HG03575 (cell line): ENCODE results near the gene RCC2.
"Not testable (repeated sequence)": the region's sequence is repeated elsewhere in the genome, so short reads cannot be mapped to it uniquely, and the experiment has no call there.

Experiments
- ATAC-seq: cut with Tn5 transposase; IDR thresholded peaks from one replicate; pipeline ENCODE4 v1.9.1; 2021; ENCODE audit not compliant: unreplicated experiment, insufficient number of reproducible peaks, low FRiP score; ENCODE audit errors: extremely low read depth

RCC2 gene

GRCh38 chr1:17439250-17440073 lies at the start of gene RCC2:
TSS of gene RCC2 (minus strand) at chr1:17439677. CDS start at chr1:17438514, 1,163 bp downstream.
- no peak for ATAC-seq

- no peak for ATAC-seq
Measured at GRCh38 chr1:17486242-17486641, 46.8 kb upstream of the RCC2 start.

- ATAC-seq: no peak
Measured at GRCh38 chr1:17485281-17485680, 45.8 kb upstream of the RCC2 start.

- ATAC-seq: not testable (repeated sequence)
Measured at GRCh38 chr1:17481981-17482380, 42.5 kb upstream of the RCC2 start.

GRCh38 chr1:17480846-17481245 lies 41.4 kb upstream of the RCC2 start:
- no peak for ATAC-seq

- no peak for ATAC-seq
Measured at GRCh38 chr1:17475752-17476151, 36.3 kb upstream of the RCC2 start.

GRCh38 chr1:17474836-17475555 lies 35.5 kb upstream of the RCC2 start:
- not testable (repeated sequence) for ATAC-seq

- ATAC-seq: no peak
Measured at GRCh38 chr1:17472814-17473213, 33.3 kb upstream of the RCC2 start.

- ATAC-seq: no peak
Measured at GRCh38 chr1:17471393-17471792, 31.9 kb upstream of the RCC2 start.

GRCh38 chr1:17470021-17470799 lies 30.7 kb upstream of the RCC2 start:
- no peak for ATAC-seq

- not testable (repeated sequence) for ATAC-seq
Measured at GRCh38 chr1:17468357-17469265, 29.1 kb upstream of the RCC2 start.

GRCh38 chr1:17466359-17466758 lies 26.9 kb upstream of the RCC2 start:
- ATAC-seq: no peak

- ATAC-seq: no peak
Measured at GRCh38 chr1:17465228-17465627, 25.8 kb upstream of the RCC2 start.

GRCh38 chr1:17463991-17464390 lies 24.5 kb upstream of the RCC2 start:
- ATAC-seq: no peak

GRCh38 chr1:17462669-17463068 lies 23.2 kb upstream of the RCC2 start:
- ATAC-seq: no peak

GRCh38 chr1:17460219-17460618 lies 20.7 kb upstream of the RCC2 start:
- ATAC-seq: no peak

GRCh38 chr1:17458794-17459193 lies 19.3 kb upstream of the RCC2 start:
- ATAC-seq: no peak

- no peak for ATAC-seq
Measured at GRCh38 chr1:17452686-17453085, 13.2 kb upstream of the RCC2 start.

- ATAC-seq: not testable (repeated sequence)
Measured at GRCh38 chr1:17452203-17452602, 12.7 kb upstream of the RCC2 start.
